Stimulated activated CD4-positive, alpha-beta T cell treated with anti-CD3 and anti-CD28 coated beads, TNF-alpha, amount 100 ng/mL, for 1 hour (primary cell): ENCODE data around the gene C14orf93.
"Not testable (repeated sequence)": the region's sequence is repeated elsewhere in the genome, so short reads cannot be mapped to it uniquely, and the experiment has no call there.

Source experiments
- DNase-seq, 3 donors: peaks; one replicate each; pipeline ENCODE4 v3.0.0-alpha.2; 2020; ENCODE audit warnings: low read depth in 3 of 3, low spot score in 1 of 3

Gene C14orf93

DNA sequence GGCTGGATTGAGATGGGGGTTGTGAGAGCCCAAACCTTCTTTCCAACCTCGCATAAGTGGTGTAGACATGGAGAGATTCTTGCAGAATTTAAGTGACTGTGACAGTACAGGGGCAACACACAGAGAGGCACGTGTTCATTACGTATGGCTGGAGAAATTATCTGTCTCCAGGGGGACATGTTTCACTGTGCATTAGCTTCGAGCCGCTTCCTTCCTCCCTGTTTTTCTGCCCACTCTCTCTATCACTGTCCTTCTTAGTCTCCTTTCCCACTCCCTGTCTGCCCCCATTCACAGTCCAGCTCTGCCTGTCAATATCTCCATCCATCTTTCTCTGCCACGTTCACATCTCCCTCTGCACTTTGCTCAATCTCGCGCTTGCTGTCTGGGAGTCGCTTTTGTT is 11.5 kb upstream of the C14orf93 start:
- no peak for DNase-seq

DNA sequence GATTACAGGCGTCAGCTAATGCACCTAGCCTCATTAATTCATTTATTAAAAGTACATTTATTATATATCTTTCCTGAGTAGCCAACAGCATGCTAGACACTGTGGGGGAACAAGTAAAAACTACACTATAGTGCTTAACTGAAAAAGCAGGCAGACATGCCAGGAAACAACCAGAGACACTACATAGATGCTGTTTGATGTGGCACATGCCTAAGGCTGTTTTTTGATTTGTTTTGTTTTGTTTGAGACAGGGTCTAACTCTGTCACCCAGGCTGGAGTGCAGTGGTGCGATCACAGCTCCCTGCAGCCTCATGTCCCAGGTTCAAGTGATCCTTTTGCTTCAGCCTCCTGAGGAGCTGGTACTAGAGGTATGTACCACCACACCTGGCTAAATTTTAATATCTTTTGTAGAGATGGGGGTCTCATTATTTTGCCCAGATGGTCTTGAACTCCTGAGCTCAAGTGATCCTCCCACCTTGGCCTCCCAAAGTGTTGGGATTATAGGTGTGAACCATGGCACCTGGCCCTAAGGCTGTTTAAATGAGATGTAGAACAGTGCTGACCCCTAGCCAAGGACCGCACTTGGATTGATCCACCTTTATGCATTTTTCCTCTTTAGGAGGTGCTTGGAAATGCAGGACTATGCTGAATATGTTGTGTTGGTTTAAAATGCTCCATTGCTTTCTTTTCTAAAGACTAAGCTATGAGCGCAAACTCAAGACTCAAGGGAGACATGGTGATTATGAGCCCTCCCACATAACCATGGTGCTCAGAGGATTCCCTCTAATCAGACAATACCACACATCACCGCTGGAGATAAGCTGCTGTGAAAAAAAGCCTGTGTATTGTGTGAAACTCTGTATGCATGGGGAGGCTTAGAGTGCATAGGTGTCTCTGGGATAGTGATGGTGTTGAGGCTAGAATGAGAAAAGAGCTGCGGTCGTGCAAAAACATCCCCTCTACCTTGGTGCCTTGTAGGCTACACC is 10.5 kb upstream of the C14orf93 start:
- DNase-seq: no peak

DNA sequence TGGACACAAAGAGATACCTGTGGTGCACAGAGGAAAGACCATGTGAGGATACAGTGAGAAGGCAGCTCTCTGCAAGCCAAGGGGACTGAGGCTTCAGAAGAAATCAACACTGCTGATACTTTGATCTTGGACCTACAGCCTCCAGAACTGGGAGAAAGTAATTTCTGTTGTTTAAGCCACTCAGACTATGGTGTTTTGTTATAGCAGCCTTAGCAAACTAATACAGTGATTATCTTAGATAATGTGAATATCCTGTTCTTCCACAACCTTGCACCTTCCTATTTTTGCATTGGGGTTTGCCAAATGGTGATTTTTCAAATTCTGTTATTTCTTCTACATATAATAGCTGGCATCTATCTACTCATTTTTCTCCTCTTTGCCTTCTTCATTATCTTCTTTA is 8.2 kb upstream of the C14orf93 start:
- no peak for DNase-seq

DNA sequence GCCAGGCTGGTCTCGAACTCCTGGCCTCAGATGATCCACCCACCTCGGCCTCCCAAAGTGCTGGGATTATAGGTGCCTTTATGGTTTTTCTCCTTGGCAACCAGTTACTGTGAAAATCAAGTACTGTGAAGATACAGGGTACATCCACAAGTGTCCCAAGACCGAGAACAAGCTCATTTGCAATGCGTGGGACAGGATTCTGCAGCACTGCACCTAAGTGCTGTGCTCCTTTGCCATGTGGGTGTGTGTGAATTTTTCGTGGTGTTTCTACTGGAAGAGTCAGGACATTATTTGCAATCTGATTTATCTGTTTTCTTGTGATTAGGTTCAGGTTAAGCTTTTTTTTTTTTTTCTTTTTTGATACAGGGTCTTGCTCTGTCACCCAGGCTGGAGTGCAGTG is 7.1 kb upstream of the C14orf93 start:
- no peak for DNase-seq

DNA sequence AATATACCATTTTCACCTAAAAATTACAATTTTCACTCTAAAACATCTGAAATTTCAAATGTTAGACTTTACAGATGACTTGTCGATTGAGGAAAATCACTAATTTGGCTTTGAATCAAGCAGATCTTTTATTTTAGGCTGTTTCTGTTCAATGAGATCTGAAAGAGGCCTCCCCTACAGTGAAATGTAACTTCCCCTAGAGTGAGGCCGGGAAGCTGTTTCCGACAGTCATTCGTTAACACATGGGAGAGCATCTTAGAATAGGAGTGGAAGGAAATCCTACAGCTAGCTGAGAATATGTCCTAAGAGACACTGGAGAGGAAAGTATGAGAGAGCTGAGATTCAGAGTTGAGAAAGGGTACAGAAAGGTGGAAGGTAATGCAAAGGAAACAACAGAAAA is 5.7 kb upstream of the C14orf93 start:
- DNase-seq: no peak

DNA sequence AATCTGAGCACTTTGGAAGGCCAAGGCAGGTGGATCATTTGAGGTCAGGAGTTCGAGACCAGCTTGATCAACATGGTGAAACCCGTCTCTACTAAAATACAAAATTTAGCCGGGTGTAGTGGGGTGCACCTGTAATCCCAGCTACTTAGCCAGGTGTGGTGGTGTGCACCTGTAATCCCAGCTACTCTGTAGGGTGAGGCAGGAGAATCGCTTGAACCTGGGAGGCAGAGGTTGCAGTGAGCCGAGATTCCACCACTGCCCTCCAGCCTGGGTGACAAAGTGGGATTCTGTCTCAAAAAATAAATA is 3.8 kb upstream of the C14orf93 start:
- DNase-seq: not testable (repeated sequence)

DNA sequence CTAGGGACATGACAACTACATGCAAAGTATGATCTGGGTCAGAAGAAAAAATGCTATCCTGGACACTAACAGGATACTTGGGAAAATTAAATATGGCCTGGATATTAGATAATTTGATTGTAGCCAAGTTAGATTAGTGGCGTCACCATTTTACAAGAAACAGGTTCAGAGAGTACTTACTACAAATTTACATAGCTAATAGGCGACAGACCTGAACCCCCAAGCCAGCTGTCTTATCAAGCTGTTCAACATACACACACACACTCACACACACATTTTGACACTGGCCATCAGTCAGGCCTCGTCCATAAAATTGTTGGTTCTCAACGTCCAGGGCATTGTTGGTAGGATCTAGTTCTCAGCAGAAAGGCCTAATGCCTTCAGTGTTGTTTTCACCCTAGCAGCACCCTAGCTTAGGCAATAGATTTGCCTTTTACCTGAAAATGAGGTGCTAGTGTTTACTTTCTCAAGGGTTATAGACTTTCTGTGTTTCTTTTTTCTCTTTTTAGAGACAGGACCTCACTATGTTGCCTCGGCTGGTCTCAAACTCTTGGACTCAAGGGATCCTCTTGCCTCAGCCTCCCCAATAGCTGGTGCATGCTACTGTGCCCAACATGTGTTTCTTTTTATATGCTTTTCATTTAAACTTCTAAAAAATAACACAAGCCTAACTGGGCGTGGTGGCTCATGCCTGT is 3.3 kb upstream of the C14orf93 start:
- no peak for DNase-seq

DNA sequence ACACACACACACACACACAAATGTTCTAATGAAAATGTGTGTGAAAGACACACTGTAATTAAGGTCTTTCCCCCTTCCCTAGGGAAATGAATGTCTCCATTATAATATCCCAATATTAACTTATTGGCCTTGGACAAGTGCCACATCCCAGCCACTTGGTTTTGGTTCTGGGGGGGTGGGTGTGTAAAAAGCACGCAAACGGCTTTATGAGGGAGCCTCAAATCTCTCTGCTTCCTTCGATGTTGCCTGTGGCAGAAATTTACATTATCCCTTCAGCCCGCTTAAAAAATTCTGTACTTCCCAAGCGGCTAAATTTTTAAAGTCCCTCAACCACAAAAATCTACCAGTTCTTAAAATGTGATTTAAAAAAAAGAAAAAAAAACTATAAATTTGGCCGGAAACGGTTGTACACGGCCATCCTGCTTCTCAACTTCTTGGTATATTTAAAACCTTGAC is 432 bp downstream of the C14orf93 start:
- no peak for DNase-seq

DNA sequence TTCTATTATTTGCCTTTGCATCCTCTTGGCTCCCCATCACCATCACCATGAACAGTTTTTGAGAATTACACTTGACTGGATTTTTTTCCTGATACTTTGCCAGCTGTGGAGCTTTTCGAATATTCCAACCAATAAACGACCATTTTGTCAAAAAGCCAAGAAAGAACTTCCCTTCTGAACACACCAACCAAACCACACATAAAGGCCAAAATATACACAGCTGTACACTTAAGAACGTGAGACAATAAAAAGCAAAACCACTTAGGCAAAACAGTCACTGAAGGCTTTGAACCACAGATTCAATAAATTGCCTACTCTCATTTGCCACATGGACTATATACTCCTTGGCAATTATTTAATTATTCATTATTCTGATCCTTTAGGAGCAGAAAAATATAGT is 1.1 kb downstream of the C14orf93 start:
- DNase-seq: no peak

DNA sequence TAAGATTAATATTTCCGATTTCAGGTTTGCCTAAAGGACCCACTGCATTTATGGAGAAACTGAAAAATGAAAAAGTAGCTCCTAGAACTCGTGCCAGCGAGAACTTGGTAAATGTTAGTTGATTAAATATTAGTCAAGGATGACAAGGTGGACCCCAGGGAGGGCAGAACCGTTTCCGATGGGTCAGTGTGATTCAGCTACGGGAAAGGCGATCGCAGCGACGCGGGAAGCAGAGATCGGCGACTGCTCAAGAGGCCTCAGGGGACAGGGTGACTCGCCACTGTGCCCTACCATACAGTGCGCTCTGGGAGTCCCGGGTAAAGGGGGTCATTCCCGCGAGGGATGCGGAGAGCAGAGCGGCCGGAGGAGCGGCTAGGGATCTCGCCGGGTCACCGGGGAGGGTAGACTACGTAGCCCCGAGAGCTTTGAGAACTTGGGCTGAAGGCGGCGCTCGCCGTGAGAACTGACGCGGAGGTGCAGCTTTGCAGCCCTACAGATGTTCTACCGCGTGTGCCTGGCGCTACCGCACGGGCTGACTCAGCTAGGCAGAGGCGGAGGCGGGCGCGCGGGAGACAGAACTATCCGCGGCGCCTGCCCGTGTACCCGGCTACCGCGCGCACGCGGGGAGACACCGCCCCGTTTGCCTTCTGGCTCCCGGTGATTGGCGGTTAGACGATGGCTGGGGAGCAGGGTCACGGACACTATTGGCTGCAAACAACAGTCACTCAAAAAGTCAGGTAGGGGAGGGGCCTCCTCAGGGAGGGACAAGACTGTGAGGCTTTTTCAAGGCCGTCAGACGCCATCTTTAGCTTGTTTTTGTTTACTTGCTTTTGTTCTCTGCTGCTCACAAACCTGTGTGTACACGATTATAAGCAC is 3.2 kb downstream of the C14orf93 start:
- DNase-seq: peak; percentile 88 to 95 (median 90)

DNA sequence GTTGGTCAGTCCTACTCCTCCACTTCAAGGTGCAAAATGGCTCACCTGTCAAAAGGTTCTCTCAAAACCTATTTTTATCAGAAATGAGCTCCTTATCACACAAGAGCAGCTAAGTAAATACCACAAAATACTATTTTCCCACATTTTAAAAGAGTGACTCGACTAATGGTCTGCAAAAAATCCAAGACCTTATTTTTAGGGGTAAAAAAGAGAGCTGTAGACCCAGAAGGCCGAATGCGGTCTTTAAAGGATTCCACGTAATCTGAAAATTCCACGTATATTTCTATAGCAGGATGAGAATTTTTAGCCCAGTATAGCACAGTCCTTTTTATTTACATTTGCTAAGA is 3.8 kb downstream of the C14orf93 start:
- no peak for DNase-seq

DNA sequence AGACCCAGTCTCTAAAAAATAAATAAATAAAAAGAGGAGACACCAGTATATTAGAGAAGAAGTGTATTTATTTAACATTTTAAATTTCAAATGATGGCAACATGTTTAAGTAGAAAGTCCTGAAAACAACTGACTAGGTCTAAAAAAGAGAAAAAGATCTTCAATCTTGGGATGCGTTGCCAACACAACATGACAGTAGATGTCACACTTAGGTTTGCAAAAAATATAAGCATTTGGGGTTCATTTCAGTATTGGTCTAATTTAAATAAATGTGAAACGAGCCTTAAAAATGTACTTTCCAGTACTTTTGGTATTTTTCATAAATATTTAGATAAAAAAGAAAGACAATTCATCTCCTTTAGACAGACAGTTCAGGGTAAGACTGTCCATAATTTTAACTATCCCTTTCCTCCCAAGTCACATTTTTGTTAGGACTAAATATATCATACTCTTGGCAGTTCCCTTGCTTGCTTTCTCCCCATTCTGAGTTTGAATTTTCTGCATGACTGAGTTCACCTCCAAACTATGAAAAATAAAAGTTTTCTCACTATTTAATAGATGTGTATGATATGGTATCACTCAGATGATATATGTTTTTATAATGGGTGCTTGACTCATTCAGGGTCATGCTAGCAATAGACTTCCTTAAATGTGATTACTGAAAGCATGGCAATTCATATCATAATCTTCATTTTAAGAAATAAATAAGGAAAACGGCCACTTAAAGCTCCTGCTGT is 4.3 kb downstream of the C14orf93 start:
- no peak for DNase-seq

DNA sequence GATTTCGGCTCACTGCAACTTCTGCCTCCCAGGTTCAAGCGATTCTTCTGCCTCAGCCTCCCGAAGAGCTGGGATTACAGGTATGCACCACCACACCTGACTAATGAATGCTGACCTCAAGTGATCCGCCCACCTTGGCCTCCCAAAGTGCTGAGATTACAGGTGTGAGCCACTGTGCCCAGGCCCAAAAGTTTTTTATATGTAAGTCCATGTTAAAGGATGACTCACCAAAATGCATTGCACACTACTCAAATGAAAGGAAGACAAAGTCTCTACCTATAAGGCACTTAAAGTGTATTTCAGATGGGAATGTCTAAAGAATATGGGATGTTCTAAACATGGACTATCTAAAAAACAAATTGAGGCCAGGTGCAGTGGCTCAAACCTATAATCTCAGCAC is 5.7 kb downstream of the C14orf93 start:
- DNase-seq: not testable (repeated sequence)

DNA sequence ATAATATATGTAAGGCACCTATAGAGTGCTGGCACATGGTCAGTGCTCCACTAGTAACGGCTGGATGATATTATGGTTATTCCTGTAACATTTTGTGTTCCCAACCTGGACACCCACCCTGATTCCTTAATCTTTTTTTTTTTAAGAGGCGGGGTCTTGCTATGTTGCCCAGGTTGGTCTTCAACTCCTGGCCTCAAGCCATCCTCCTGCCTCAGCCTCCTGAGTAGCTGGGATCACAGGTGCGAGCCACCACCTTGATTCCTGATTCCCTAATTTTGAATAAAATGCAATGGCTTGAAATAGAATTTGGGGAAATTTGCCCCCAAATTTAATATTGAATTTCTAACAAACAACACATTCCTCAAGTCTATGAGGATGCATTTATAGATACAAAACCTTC is 7.4 kb downstream of the C14orf93 start:
- DNase-seq: no peak

DNA sequence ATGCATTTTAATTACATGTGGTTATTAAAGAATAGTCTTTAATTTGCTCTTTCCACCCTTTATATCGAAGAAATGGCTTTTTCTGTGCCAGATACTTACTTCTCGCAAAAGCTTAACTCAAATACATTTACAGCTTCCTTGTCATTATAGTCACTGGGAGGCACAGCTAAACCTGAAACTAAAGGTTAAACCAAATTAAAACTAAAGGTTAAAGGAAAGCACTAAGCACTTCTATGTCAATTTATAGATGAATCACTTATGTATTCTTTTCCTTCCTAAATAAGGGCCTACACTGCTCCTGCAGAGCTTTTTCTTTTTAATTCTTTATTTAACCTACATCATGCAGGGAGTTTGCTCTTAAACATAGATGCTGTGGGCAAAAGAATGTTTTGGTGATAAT is 9.1 kb downstream of the C14orf93 start:
- DNase-seq: no peak

DNA sequence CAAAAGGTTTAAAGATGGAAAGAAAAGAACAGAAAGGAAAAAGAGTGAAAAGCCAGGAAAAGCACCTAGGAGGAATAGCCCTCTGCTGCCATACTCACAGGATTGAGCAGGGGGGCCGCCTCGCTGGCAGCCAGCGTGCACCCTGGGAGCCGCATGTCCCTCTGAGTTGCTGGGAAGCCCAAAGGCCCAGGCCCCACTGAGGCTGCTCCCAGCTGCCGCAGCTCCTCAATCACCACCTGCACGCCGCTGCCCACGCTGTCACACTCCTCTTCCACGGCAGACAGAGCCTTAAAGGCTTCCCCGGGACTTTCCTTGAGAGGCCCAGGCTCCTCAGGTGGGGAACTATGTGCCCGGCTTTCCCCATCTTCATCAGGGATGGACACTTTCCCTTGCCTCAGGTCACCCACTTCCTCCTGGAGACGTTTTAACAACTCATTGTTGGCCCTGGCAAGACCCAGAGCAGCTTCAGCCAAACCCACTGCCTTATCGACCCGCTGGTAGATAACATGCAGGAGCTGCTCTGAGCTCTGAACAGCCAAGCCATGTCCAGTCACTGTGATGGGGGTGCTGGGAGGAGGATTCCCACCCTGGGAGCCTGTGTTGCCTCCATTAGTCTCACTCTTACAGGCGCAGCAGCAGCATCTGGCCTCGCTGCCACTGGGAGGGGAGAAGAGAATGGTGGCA is 11.5 kb downstream of the C14orf93 start:
- no peak for DNase-seq

DNA sequence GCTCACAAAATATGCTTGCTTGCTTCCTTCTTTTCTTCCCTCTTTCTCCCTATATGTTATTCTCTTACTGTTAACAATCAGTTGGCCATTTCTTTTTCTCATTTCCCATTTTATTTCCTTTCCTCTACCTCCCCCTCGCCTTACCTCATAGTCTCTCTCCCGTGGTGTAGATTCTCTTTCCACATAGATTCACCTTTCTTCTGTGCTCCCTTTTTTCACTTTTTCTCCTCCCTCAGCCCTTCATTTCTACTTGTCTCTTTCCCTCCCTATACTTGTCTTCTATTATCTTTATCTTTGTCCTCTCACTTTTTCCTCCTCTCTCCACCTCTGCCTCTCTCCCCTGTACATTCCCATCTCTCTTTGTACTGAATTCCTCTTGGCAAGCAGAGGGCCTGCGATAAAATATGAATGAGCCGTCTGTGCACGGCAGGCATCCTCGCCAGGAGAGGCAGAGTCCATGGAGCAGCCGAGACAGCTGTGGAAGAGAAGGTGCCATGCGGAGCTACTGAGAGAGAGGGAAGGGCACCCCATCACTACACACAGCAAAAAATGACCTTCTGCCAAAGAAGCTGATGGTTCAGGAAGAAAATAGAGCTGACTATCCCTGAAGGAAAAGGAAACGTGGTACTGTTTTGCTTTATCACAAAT is 12.1 kb downstream of the C14orf93 start:
- DNase-seq: no peak

DNA sequence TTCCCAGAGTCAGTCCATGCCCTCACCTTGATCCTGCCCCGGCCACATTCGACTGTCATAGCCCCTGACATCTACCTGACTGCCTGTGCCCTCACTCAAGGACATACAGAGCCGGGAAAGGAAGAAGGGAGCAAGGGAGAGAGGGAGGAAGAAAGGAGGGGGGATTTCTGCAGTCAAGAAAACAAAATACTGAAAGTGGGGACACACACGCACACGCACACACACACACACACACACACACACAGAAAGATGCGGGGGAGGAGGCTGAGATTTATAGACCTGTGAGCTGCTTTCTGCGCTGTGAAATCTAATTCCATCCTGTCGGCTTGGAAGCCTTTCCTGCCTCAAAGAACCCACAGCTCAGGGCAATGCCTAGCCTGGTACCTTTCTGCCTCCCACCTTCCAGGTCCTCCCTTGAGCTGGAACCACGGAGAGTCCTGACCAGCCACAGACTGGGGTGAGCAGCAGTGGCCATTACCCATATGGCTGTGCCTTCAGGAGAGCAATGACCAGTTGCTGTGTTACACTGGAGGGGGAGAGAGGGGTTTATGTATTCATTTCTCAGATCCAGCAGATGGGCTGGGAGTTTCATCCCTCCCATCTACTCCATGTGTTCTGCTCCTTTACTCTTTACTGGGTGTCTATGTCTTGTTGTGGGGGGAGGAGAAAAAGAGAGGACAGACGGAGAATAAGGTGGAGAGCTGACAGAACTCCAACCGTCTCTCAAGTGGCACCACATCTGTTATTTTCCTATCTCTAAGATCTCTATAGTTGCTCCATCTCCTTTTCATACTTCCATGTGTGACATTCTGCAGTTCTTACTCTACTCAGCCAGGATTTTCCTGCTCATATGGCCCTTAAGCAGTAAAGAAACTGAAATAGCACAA is 12.9 kb downstream of the C14orf93 start:
- DNase-seq: no peak
